HG02623 (cell line): Measurements from ENCODE around the gene PRKCA.

Source experiments
- ATAC-seq: cut with Tn5 transposase; IDR thresholded peaks from one replicate; pipeline ENCODE4 v1.9.1; 2021; ENCODE audit warnings: moderate library complexity; ENCODE audit not compliant: unreplicated experiment

PRKCA gene

DNA sequence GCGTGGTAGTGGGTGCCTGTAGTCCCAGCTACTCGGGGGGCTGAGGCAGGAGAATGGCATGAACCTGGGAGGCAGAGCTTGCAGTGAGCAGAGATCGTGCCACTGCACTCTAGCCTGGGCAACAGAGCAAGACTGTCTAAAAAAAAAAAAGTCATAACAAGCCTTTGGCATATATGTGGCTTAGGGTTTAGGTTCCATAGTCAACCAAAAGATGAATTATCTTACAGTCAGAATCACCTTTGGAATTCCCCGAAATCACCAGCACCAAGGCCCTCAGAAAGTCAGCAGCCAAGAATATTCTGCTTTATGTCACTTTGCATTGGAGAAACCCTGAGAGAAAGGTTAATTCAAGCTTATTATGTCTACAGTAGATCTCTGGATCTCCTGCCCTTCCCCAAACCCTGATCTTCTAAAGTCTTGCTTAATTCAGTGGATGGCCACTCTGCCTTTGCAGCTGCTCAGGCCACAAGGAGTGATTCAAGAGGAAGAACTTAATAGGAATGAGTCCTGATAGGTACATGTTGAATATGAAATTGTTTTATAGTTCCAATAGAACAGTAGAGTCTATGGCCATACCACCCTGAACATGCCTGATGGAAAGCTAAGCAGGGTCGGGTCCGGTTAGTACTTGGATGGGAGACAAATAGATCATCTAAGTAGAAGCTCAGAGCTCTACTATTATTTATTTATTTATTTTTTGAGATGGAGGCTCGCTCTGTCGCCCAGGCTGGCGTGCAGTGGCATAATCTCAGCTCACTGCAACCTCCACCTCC is 336.5 kb downstream of the PRKCA start:
- no peak for ATAC-seq

DNA sequence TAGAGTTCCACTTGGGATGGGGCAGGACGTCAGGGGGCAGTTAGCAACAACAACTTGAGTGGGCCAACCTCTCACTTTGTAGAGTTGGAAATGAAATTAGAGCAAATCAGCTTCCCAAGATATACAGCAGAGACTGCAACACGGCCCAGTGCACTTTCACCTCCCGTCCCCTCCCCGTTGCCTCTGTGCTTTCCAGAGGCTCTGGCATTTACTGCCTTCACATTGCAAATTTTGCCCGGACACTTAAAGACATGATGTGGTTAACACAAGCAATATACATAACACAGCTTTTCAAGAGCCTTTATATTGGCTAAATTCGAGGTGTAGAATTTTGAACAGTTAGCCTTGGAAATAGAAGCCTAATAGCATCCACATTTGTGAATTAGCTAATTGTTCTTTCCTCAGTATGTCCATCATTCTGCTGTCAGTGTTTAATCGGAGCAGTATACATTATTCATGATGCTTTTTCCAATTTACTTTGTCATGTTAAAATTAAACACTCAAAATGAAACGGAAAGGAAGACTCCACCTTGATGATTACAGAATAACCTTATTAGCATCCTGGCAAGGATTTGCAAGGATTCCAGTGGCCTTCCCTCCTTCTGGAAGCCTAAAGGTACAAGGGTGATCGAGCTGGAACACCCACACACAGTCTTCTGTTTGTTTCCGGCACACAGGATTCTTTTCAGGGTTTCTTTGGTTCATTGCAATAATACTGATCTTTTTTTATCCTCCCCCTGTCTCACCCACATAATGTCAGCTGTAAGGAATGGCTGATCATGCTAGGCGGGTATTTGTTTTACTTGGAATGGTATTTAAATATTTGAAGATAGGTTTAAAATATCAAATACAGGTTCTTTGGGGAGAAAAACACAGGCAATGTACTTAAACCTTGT is 341.6 kb downstream of the PRKCA start:
- ATAC-seq, result no peak

- ATAC-seq, result no peak
Observed at GRCh38 chr17:66645259-66645658, 342.8 kb downstream of the PRKCA start.

GRCh38 chr17:66647391-66647983 is 345.1 kb downstream of the PRKCA start:
- ATAC-seq, result no peak

GRCh38 chr17:66649818-66650543 is 347.6 kb downstream of the PRKCA start:
- ATAC-seq, result no peak

DNA sequence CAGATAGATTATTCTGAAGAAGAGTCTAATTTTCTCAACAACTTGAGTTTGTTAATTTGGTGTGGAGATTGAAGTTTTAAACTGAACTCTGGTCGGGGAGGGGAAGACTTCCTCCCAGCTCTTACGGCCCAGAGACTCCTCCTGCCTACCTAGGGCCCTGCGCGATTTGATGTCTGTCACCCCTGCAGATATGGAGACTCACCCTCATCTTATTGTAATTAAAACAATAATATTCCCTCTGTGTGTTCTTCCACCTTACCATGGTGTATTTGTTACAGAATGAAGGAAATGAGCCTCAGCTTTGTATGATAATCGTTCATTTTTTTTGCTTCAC is 348.1 kb downstream of the PRKCA start:
- ATAC-seq, result no peak

- no peak for ATAC-seq
Observed at GRCh38 chr17:66652840-66653507, 350.6 kb downstream of the PRKCA start.

DNA sequence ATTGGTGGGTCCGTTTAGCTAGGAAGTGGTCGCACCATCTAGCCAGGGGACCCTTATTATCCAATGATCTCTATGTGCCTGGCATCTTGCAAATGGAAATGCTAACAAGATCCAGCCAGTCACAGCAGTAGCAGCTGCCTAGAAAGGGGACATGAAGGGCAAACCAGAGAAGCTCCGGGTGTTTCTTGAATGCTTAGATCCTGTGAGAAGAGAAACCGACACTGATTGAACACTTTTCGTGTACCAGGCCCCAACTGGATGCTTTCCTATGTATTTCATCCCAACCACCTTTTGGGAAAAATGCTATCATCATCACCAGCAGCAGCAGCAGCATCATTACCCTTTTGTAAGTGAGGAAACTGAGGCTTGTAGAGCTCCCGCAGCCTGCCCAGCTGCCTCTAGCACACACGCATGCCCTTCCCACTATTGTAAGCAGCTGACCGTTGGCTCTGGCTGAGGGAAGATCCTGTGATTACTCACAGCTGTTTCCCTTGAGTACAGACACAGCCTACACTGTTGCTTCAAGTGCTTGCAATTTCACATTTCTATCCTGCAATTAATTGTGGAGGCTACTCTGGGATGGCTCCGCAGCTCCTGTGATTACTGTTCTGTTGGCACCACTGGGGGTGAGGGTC is 351.8 kb downstream of the PRKCA start:
- no peak for ATAC-seq

DNA sequence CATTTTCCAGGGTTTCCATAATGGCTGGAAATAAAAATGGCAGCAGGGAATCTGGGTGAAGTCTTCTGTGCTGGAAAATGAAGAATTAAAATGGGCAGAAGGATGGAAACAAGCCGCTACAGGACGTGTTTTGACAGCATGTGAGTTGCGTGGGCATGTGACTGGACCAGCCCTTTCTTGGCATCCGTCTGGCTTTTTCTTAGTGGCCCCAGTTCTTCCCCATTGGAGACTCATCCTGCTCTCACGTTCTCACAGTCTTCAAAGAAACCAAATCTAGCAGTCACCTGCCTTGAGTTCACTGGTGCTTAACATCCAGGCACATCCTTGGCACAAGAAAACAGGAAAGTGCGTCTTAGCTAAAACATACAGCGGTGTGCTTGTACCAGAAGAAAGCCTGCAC is 352.4 kb downstream of the PRKCA start:
- ATAC-seq, result no peak

GRCh38 chr17:66655461-66655860 is 353.0 kb downstream of the PRKCA start:
- ATAC-seq, result no peak

DNA sequence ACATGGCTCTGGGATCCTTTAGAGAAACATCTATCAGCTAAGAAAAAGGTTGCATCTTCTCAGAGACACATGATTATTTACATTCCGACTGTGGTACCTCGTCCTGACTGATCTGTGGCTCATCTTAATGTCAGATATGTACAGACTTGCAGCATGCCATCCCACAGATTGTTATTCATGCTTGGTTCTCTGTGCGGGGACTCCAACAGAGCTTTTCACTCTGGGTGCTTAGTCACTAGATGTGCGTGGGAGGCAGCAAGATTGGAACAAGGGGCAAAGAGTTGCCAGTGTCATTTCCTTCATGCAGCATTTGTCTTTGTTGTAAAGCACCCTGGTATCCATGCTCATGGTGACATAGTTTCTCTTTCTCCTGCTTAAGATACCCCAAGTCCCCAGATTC is 353.4 kb downstream of the PRKCA start:
- ATAC-seq, result no peak

GRCh38 chr17:66661411-66662256 is 359.2 kb downstream of the PRKCA start:
- no peak for ATAC-seq

- no peak for ATAC-seq
Observed at GRCh38 chr17:66662496-66662895, 360.1 kb downstream of the PRKCA start.

DNA sequence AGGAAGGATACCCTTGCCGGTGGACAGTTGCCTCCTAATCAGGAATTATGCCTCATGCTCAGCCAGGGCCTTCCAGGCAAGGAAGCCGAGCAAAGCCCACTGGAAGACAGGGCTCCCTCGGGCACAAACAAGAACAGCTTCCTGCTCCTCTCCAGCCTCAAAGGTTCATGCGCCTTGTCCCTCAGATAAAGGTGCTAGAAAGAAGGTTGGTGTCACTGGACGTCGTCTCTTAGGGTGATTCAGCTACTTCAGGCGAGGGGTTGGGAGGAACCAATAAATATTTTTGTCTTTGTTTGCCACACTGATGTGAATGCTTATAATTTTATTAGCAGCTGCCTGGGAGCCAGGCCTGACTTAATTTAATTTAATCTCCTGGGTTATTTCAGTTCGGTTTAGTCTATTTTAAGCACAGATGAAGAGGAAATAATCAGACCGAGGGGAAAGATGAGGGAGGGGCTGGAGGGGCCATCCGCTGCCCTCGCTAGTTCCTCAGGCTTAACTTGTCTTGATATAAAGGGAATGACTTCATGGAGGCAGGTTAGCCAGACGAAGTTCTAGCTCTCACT is 360.7 kb downstream of the PRKCA start:
- ATAC-seq, result no peak

DNA sequence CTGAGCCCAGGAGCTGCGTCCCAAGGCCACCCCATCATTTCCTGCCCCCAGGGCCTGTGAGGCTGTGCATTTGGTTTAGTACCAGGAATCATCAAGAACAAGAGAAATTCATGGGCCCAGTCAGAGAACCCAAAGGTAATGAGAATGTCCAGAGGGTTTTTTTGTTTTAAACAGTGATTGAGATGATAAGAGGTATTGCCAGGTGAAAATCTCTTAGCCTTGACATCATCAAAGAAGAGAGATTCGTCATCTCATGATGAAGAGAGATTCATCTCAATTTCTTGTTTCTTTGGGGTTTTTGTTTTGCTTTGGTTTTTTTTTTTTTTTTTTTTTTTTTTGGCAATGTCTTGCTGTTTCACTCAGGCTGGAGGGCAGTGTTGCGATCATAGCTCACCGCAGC is 361.9 kb downstream of the PRKCA start:
- ATAC-seq, result no peak

- ATAC-seq, result no peak
Observed at GRCh38 chr17:66665194-66665593, 362.8 kb downstream of the PRKCA start.

DNA sequence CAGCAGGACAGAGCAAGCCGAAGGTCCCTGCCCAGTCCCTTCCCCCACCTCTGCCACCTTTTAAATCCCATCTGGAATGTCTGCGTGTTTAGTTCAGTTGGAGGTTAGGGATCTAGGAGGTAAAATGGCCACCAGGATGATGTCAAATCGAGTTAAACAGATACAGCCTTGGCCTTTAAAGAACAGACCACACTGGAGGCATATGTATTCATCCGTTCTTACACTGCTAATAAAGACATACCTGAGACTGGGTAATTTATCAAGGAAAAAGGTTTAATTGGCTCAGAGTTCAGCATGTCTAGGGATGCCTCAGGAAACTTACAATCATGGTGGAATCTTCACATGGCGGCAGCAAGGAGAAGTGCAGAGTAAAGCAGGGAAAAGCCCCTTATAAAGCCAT is 364.7 kb downstream of the PRKCA start:
- ATAC-seq, result no peak

DNA sequence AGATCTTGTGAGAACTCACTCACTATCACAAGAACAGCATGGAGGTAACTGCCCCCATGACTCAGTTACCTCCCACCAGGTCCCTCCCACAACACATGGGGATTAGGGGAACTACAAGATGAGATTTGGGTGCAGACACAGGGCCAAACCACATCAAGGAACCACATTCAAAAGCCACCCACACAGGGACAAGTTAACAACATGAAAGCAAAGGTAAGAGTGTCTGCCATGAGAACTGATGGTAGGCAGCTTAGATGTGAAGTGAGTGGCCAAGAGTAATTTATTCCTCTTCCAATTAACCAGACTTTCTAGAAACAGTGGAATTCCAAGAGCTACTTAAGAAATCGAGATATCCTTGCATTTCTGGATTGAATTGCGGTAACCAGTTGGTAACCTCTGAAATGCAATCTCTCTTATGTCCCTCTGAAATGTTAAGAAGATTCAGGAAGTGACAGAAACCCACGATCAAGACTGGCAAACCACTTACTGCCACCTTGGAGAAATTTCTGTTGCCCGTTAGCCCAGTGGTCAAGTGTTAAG is 365.1 kb downstream of the PRKCA start:
- no peak for ATAC-seq

GRCh38 chr17:66670206-66670605 is 367.8 kb downstream of the PRKCA start:
- ATAC-seq, result no peak
